Measurements from ENCODE around the gene STAB1.

The STAB1 gene

GRCh38 chr3:52534281-52535183, 39.4 kb downstream of the STAB1 start:
- DNase-seq (ENCODE audit: low read depth, low spot score), result no peak

- DNase-seq (ENCODE audit: low read depth, low spot score), result no peak
These were observed 40.4 kb downstream of the STAB1 start for GRCh38 chr3:52535411-52536111.

- DNase-seq (ENCODE audit: low read depth, low spot score), result no peak
These were observed 40.9 kb downstream of the STAB1 start for GRCh38 chr3:52536112-52536368.

DNA sequence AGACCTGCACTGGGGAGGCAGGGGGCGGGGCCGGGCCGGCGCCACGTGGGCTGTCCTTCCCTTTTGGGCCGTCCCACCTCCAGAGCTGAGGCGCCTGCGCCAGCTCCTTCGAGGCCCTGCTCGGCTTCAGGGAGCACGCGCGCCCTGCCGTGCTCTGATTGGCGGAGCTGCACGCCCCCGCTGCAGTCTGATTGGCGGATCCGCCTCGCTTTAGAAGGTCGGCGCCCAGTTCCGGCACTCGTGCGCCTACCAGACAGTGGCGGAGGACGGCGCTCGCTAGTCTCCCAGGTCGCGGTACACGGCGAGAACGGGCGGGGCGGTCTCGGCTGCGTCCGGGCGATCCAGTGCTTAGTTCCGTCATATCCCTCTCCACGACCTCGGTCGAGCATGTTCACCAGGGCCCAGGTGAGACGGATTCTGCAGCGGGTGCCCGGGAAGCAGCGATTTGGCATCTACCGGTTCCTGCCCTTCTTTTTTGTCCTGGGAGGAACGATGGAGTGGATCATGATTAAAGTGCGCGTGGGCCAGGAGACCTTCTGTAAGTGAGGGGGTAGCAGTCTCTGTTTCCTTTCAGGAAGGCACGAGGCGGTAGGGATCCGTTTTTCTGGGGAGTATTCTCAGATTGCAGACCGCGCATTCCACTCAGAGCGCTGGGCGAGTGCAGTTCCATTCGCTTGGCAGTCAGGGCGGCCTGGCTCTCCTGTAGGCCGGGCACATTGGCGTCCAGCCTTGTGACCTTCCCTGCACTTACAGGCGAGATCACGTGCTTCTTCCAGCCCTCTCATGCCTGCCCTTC, 41.4 kb downstream of the STAB1 start, which contains the start of gene UQCC5:
UQCC5 (plus strand) TSS at position 237 of the 796 bp plus-strand sequence; CDS start at position 388, 151 bp downstream.
- DNase-seq (ENCODE audit: low read depth, low spot score), result peak; percentile 94

DNA sequence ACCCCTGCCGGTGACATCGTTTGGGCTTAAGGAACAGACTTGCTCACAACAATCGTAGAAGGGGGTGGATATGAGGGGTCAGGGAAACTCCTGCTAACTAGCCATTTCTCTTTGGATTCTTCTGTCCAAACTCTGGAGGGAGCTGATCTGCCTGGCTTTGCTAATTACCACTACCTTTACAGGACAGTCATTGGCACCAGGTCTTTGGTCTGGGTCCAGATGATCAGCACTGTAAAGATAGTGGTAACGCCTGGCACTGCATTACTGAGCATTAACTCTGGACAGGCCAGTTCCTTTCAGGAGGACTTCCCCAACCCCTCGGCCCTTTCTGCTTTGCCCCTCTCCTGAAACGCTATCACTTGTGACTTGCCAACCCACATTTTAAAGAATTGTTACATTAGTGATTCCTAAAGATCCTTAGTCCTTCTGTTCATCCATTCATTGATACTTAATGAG, 42.1 kb downstream of the STAB1 start:
- DNase-seq (ENCODE audit: low read depth, low spot score), result no peak

GRCh38 chr3:52537726-52538421, 42.7 kb downstream of the STAB1 start:
- no peak for DNase-seq (ENCODE audit: low read depth, low spot score)

DNA sequence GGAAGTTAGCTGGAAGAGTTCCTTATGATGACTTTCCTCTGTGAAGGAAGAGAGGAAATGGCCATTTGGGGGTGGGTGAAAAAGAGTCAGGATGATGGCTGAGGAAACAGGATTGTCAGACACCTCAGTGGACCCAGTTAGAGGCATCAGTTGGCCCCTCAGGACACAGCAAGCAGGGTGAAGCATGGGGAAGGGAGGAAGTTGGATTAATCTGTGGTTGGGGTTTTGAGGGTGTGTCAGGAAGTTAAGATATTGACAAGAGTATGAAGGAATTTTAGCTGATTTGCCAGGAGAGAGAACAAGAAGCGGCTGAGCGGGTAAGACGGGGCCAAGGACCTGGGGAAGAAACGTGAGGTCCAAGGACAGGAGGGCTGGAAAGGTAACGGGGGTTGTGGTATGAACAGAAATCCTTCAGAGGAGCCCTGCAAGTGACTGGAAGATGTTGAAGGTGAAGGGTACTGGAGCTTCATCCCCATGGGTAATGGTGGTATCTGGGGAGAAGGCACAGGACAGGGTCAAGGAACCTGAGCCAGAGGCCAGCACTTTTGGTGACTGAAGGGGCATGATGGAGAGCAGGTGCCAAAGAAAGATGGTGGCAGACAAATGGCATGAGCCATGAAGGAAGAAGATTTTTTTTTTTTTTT, 44.0 kb downstream of the STAB1 start:
- no peak for DNase-seq (ENCODE audit: low read depth, low spot score)

DNA sequence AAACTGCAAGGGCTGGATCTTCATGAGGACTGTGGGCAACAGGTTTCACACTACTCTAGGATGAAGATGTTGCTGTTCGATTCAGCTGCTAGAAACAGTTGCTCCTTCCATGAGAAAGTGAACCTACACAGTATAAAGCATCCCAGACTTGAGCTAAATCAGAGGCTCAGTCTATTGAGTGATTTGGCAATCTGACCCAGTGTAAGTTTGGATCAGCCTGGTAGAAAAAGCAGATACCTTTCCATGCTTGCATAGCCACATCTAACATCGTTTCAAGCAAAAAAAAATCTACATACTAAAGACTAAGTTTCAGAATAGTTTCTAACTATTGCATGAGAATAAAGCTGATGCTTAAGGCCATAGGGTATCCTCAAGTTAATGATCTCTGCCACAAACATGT, 45.9 kb downstream of the STAB1 start:
- no peak for DNase-seq (ENCODE audit: low read depth, low spot score)

DNA sequence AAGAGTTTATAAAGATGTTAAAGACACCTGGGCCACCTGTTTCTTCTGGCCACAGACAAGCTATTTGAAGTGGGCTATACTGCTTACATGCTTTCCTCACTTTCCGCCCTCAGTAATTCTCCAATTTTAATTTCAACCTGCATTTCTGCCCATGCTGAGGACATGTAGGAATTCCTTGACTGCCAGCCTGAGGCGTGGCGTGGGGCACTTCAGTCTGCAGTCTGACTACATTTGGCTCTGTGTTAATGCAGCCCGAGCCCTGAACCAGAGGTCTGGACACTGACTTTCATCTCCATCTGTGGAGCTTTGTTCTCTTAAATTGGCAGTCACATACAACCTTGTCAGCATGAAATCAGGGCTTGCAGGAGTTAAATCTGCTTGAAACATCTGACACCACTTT, 49.8 kb downstream of the STAB1 start:
- DNase-seq (ENCODE audit: low read depth, low spot score), result no peak

- DNase-seq (ENCODE audit: low read depth, low spot score), result no peak
These were observed 51.2 kb downstream of the STAB1 start for GRCh38 chr3:52546111-52546901.

GRCh38 chr3:52547143-52547542, 52.0 kb downstream of the STAB1 start:
- DNase-seq (ENCODE audit: low read depth, low spot score), result no peak

DNA sequence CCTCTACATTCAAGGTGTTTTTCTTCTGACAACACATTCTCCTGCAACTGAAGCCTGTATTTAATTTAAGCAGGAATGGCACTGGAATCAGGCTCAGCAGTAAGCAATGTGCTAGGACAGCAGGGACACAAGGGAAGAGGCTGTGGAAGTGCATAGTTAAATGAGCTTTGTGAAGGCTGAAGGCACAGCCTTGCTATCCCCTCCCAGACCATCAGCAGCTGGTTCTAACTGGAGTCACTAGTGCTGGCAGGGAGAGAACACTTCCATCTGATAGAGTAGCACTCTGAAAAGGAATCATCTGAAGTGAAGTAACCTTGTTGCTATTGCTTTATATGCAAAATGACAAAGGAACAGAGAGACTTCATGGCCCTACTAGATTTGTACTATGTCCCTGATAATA, 56.0 kb downstream of the STAB1 start:
- no peak for DNase-seq (ENCODE audit: low read depth, low spot score)

- DNase-seq (ENCODE audit: low read depth, low spot score), result no peak
These were observed 57.0 kb downstream of the STAB1 start for GRCh38 chr3:52552089-52552488.

DNA sequence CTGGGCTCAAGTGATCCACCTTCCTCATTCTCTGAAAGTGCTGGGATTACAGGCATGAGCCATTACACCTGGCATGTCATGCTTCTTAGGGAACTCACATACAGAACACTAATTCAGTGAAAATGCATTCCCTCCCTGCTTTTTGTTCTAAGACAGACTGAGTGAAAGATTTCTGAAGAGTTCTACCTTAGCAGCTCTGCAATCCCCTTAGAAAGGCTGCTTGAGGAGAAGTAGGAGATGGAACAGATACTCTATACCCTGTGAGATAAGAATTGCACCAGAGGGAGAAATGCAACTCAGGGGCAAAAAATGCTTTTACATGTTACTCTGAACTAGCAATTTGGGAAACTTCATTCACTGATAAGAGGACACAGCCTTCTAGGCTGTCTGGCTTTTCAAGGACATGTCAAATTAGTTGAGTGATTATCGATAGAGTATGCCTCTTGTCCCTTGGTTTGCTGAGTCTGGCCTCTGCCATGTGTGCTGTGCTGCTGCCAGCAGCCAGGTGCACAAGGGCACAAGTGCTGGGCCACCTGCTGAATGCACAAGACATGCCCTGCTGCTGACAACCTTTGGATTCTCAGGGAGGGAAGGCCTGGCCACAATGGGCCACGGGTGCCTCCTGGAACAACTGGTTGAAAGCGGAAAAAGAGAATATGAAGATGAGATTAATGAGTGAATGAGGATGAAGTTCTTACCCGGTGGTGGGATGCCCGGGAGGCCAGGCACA, 59.1 kb downstream of the STAB1 start:
- DNase-seq (ENCODE audit: low read depth, low spot score), result no peak

DNA sequence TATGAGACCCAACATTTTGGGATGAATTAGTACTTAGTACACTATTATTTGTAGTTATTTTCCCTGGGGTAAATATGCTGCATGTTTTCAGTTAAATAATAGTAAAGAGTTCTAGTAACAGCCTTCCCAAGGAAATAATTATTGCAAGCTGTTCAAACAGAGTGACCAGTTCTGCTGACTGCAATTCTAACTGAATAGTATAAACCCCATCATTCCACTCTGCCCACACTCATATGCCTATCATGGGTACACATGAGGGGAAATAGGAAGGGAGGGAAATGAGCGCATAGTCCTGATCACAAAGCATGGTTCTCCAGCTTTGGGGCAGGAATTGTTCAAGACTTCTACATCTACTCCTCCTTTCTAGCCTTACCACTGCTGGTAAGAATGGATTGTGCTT, 59.9 kb downstream of the STAB1 start:
- no peak for DNase-seq (ENCODE audit: low read depth, low spot score)

GRCh38 chr3:52557011-52557960, 62.1 kb downstream of the STAB1 start:
- no peak for DNase-seq (ENCODE audit: low read depth, low spot score)

DNA sequence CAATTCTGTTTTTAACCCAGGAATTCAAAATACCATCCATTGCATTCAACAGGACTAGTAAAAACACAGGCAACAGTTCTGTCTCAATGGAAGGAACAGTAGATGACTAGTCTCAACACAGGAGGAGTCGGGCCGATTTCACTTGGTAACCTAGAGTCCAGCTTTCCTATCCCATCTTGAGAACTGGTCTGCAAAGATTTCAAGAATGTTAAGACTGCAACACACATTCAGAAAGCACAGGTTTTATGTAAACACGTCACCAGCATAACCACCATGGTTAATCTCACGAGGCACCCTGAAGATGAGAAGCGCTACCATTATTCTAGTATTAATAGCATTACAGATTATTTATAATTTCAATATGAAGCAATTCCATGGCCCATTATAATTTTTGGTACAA, 63.3 kb downstream of the STAB1 start:
- no peak for DNase-seq (ENCODE audit: low read depth, low spot score)

GRCh38 chr3:52561028-52561747, 66.0 kb downstream of the STAB1 start:
- DNase-seq (ENCODE audit: low read depth, low spot score), result no peak

Measured in brain pericyte (primary cell).